ENCODE measurements around the gene ILDR2.

Gene ILDR2

GRCh38 chr1:166933140-166933539, 42.2 kb downstream of the ILDR2 start:
- Histone ChIP-seq H3K36me3 (ENCODE audit: low read depth) (no peaks in the 10 kb centered on the region), H3K27me3 (ENCODE audit: insufficient read depth, poor library complexity, severe bottlenecking) (peaks cover 16% of the 10 kb centered on the region), H3K27ac (ENCODE audit: poor library complexity, severe bottlenecking) (no peak overlapping the region), H3K4me1 (ENCODE audit: insufficient read depth, poor library complexity, severe bottlenecking) (no peaks in the 10 kb centered on the region), H3K9me3 (ENCODE audit: severe bottlenecking) (no peaks in the 10 kb centered on the region), H3K4me3 (ENCODE audit: severe bottlenecking) (no peak overlapping the region)
- no peak for DNase-seq (ENCODE audit: low spot score)
- no peak for ATAC-seq (ENCODE audit: low read depth)
- no peak for TF ChIP-seq CTCF (IDR thresholded peaks at IDR 0.05; ENCODE audit: poor library complexity, severe bottlenecking)

GRCh38 chr1:166929911-166930310, 45.4 kb downstream of the ILDR2 start:
- Histone ChIP-seq H3K27ac (ENCODE audit: poor library complexity, severe bottlenecking) (no peak overlapping the region), H3K4me3 (ENCODE audit: severe bottlenecking) (no peak overlapping the region), H3K36me3 (ENCODE audit: low read depth) (no peaks in the 10 kb centered on the region), H3K4me1 (ENCODE audit: insufficient read depth, poor library complexity, severe bottlenecking) (no peaks in the 10 kb centered on the region), H3K9me3 (ENCODE audit: severe bottlenecking) (no peaks in the 10 kb centered on the region), H3K27me3 (ENCODE audit: insufficient read depth, poor library complexity, severe bottlenecking) (peaks cover 13% of the 10 kb centered on the region)
- TF ChIP-seq CTCF (IDR thresholded peaks at IDR 0.05; ENCODE audit: poor library complexity, severe bottlenecking): no peak
- ATAC-seq (ENCODE audit: low read depth) (no peak), DNase-seq (ENCODE audit: low spot score) (no peak)

- ATAC-seq (ENCODE audit: low read depth) (no peak), DNase-seq (ENCODE audit: low spot score) (no peak)
- H3K4me3 ChIP-seq (ENCODE audit: severe bottlenecking): no peak overlapping the region
- no peaks in the 10 kb centered on the region for H3K36me3 ChIP-seq (ENCODE audit: low read depth)
- no peaks in the 10 kb centered on the region for H3K4me1 ChIP-seq (ENCODE audit: insufficient read depth, poor library complexity, severe bottlenecking)
- no peaks in the 10 kb centered on the region for H3K9me3 ChIP-seq (ENCODE audit: severe bottlenecking)
- H3K27ac ChIP-seq (ENCODE audit: poor library complexity, severe bottlenecking): no peak overlapping the region
- no peak for TF ChIP-seq CTCF (IDR thresholded peaks at IDR 0.05; ENCODE audit: poor library complexity, severe bottlenecking)
- peaks cover 13% of the 10 kb centered on the region for H3K27me3 ChIP-seq (ENCODE audit: insufficient read depth, poor library complexity, severe bottlenecking)
Observed at GRCh38 chr1:166927701-166928100, 47.6 kb downstream of the ILDR2 start.

- H3K27me3 ChIP-seq (ENCODE audit: insufficient read depth, poor library complexity, severe bottlenecking): peaks cover 16% of the 10 kb centered on the region
- DNase-seq (ENCODE audit: low spot score) (no peak), ATAC-seq (ENCODE audit: low read depth) (no peak)
- H3K27ac ChIP-seq (ENCODE audit: poor library complexity, severe bottlenecking): no peak overlapping the region
- no peaks in the 10 kb centered on the region for H3K9me3 ChIP-seq (ENCODE audit: severe bottlenecking)
- H3K4me1 ChIP-seq (ENCODE audit: insufficient read depth, poor library complexity, severe bottlenecking): no peaks in the 10 kb centered on the region
- H3K36me3 ChIP-seq (ENCODE audit: low read depth): no peaks in the 10 kb centered on the region
- H3K4me3 ChIP-seq (ENCODE audit: severe bottlenecking): no peak overlapping the region
- no peak for TF ChIP-seq CTCF (IDR thresholded peaks at IDR 0.05; ENCODE audit: poor library complexity, severe bottlenecking)
Observed at GRCh38 chr1:166925810-166926478, 49.4 kb downstream of the ILDR2 start.

- Histone ChIP-seq H3K27me3 (ENCODE audit: insufficient read depth, poor library complexity, severe bottlenecking) (peaks cover 18% of the 10 kb centered on the region), H3K36me3 (ENCODE audit: low read depth) (no peaks in the 10 kb centered on the region), H3K4me3 (ENCODE audit: severe bottlenecking) (no peak overlapping the region), H3K9me3 (ENCODE audit: severe bottlenecking) (no peaks in the 10 kb centered on the region), H3K27ac (ENCODE audit: poor library complexity, severe bottlenecking) (no peak overlapping the region), H3K4me1 (ENCODE audit: insufficient read depth, poor library complexity, severe bottlenecking) (no peaks in the 10 kb centered on the region)
- no peak for DNase-seq (ENCODE audit: low spot score)
- TF ChIP-seq CTCF (IDR thresholded peaks at IDR 0.05; ENCODE audit: poor library complexity, severe bottlenecking): no peak
- no peak for ATAC-seq (ENCODE audit: low read depth)
Observed at GRCh38 chr1:166924823-166925541, 50.4 kb downstream of the ILDR2 start.
